NK-92 treated with Interleukin-12 subunit alpha and Interleukin-12 subunit beta, amount 100 ng/mL, for 24 hours (cell line): Measurements from ENCODE around the gene PLXNA4.

Experiments used
- DNase-seq: peaks from one replicate; lab custom pipeline; 2025; lab: John Stamatoyannopoulos, UW

Gene PLXNA4

DNA sequence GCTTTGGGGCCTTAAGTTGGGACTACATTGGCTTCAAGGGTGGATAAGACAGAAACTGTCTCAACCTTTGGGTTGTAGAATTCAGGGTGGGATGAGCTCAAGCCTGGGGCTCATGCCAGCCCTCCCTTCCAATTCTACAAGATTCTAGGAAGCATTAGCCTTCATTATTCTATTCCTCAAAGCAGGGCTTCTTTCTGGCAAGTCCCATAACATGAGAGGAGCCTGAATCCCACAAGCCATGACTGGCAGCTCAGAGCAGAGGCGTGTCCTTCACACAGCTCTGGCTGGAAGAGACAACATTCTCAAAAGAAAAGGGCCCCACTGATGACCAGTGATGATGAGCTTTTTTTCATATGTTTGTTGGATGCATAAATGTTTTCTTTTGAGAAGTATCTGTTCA, 187.6 kb downstream of the PLXNA4 start:
- DNase-seq = no peak

DNA sequence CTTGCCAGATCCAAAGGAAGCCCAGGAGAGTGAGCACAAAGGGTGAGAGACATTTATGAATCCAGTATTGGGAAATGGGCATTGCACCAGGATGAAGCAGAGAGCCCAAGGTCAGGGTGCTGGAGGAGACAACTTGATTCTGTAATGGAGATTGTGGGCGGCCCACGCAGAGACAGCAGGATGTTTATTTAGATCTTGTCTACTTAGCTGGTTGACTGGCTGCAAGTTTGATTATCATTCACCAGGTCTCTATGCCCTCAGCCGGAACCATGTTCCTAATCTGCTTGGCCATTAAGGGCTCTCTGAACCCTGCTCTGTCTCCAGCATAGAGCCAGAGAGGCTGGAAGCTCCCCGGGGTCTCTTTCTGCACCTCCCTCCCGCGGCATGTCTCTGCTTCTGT, 188.7 kb downstream of the PLXNA4 start:
- DNase-seq = no peak

DNA sequence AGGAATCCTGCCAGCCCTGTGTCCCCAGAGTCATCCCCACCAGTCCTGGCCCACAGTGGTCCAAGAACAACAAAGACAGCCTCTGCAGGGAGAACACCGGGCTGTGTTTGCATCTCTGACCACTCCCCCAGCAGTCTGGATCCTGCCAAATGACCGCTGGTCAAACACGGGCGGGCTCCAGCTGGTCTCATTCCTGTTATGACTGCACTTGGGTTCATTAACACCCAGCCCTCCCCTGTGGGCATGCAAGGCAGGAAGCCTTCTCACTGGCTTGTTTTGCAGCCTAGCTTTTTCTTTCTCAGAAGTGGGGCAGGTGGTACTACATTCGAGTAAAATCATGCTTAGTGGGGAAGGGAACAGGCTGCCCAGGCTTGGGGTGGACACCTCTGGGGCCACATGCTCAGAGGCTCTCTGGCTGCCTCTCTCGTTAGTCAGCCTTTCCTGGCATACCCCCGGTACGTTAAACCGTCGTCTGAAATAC, 190.0 kb downstream of the PLXNA4 start:
- DNase-seq = no peak

DNA sequence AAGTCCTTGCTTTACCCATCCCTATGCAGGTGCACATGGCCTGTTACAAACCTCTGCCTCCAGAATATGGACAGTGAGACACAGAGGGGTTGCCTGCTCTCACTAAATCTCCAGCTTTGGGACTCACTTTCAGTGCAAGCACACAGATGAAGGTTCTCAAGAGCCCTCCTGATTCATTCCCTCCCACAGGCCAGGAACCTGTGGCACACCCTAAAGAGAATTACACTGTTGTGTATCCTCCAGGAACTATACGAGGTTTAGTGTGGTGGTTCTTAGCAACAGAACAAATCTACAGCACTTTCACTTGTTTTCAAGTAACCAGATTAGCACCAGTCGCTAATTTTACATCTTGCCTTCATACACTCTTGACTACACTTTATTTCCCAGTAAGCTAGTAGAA, 192.3 kb downstream of the PLXNA4 start:
- DNase-seq = no peak

DNA sequence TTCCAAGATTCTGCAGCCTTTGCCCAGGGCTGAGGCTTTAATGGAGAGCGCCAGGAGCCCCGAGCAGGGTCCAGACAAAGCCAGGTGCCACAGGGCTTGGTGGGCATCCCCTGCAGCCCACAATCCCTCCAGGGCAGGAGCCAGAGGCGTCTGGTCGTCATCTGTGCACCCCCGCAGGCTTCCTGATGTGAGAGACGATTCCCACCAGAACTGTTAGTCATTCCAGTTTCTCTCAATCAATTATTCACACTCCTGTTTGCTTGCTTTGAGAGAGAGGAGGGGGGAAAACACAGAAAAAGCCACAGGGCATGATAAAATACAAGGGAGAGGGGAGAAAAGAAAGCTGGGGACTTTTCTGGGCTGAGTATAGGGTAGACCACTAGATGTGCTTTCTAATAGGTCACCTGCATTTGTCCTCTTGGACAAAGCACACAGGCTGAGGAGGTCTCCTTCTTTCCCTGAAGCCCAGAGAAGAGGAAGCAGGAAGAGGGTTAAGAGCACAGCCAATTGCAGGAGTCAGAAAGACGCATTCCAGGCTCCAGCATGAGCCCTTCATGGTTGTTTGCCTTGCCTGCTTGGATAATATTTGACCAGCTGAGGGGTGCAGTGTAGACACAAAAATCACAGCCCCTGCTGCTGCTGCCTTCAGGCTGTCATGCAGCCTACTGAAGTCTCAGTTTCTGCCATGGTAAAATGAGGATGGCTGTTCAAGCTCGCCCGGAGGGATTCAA, 194.4 kb downstream of the PLXNA4 start:
- DNase-seq = no peak

DNA sequence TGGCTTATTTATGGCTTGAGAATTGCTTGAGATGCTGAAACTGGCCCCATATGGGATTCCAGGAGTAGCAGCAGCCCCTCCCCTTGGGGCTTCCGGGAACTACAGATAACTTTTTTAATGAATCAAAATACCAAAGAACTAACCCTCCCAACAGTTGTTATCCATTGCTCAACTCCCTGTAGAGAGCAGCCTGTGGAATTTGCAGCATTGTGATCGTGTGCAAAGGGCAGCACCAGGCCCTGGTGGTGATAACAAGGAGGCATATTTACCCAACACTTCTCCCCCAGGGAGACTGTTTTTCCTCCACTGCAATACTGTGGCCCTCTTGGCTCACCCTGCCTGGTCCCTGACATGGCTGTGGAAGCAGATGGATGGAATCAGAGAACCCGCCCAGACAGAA, 196.2 kb downstream of the PLXNA4 start:
- no peak for DNase-seq

DNA sequence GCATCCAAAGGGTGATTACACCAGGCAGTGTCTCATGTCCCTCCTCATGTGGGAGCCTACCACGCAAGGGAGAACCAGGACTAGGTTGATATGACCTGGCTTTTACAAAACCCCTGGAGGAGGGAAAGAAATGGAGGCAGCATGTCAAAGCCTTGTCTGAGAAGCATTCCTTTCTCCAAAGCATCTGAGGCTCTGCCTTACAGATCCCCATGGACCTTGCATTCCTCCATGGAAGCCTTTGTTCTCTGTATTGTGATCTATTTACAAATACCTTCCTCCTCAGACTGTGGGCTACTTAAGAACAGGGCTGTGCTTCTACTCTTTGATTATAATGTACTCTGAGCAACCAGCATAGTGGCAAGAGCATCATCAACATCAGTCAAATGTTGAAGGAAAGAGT, 197.0 kb downstream of the PLXNA4 start:
- no peak for DNase-seq

DNA sequence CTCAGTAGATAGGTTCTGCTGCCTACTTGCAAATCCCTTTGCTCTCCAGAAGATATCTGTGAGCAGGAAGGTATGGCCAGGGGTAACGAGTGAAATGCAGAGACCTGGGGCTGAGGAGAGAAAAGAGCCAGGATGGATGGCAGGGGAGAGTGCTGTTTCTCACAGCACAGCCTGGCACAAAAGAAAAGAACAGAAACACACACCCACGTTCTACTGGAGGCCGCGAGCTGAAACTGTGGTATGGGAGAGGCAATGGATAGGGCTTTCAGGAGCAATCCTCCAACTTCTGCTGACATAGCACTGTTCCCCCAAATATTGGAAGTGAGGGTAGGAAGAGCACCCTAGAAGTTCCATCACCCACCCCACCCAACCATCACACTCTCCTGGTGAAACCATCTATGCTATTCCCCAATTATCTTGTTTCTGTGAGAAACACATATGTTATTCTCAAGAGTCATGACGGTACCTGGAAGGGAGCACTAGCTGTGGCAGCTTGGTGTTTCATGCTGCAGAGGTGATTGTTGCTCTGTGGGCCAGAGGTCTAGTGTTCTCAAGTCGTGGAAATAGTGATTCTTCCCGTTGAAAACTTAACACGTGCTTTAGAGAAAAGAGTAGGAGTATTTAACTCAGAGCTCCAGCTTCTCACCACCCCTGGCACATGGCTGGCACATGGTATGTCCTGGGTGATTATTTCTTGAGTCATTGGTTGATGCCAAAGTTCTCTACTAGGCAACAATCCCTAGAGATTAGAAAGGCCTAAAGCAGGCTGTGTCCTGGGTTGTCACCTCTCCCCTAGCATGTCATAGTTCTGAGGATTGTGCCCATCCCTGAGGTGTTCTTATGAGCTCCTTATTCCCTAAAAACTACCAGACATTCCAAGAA, 198.3 kb downstream of the PLXNA4 start:
- no peak for DNase-seq

DNA sequence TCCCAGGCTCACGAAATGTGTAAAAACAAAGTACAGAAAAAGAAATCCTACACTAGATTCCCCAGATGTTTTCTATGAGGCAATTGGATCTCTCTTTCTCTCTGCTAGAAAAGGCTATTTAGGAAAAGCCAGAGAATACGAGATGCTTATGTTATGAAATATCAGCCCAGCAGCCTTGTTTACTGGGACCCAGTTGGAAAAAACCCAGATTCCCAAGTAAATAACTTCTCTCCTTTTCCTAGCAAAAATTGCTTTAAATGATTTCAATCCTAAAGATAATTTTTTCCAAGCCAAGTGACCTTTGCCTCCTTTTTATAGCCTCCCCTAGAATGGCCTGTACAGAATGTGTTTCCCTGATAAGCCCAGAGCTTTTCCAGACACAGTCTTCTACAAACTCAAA, 199.3 kb downstream of the PLXNA4 start:
- no peak for DNase-seq

DNA sequence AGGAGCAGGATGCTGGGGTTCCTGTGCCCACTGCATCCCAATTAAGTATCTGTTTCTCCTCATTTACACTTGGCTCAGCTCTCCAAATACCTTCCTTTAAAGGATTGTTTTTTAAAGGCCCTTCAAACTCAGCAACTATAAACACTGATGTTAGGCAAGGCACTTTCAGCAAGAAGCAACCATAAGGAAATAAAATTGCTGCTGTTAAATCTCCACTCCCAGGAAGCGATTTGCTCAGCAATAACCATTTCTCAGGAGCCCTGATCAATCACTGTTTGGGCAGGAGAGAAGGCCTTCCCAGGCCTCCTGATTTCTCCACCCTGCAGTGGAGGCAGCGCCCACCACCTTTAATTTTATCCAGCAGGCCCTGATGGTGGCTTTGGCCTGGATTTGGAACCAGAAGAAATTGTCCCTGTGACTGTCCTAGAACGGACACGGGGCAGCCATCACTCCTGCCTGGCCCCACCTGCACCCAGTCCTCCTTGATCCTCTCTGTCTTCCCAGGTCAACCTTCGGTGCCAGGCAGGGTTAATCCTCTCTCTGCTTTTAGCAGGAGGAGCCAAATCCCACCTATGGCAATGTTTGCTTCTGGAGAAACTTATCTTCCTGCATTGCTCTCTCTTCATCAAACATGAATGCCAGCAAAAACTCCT, 199.8 kb downstream of the PLXNA4 start:
- DNase-seq = no peak

DNA sequence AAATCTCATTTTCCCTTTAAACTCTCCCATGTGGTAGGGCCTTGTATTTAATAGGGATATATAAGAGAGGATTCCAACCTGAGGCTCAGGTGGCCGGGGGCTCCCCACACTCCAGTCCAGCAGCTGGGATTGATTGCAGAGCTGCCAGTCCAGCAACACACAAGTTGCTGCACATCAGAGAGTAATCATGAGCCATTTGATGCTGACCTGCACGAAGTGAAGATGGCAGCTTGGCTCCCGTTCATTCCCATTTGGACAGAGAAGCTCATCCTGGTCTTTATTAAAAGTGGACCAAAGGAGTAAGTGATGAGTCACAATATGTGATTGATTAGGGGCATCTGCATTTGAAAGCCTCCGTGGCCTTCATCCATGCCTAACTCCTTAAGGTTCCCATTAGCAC, 202.4 kb downstream of the PLXNA4 start:
- DNase-seq = no peak

DNA sequence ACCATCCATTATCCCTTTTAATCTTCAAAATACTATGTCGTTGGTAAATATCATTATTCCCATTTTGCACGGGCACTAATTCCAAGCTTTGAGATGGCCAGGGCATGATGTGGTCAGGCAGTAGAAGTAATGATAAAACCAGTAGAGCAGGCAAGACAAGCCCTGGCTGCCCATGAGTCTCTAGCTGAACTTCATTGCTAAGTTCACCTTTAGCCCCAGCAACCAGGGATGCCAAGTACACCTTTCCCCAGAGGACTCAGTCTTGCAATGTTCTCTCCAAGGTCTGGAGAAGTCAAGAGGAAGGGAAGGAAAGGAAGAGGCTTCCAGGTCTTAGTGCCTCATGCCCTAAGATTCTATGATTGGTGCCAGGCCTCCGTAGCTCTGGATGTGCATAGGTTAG, 203.2 kb downstream of the PLXNA4 start:
- DNase-seq = no peak

DNA sequence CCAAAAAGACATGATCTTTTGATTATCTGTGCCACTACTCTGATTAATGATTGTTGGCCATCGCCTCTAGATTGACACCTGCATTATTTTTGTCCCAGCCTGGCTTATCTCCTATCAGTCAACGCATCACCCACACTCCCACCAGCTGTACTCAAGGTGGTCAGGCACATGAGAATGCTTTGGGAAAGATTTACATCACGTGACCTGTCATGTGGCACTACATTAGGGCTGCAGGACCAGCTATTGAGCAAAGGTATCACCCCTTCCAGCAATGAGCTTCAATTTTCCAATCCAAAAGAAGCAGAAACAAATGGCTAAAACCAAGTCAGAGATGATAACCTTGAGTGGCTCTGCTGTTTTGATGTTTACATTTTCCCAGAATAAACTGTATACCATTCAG, 204.3 kb downstream of the PLXNA4 start:
- DNase-seq = no peak

DNA sequence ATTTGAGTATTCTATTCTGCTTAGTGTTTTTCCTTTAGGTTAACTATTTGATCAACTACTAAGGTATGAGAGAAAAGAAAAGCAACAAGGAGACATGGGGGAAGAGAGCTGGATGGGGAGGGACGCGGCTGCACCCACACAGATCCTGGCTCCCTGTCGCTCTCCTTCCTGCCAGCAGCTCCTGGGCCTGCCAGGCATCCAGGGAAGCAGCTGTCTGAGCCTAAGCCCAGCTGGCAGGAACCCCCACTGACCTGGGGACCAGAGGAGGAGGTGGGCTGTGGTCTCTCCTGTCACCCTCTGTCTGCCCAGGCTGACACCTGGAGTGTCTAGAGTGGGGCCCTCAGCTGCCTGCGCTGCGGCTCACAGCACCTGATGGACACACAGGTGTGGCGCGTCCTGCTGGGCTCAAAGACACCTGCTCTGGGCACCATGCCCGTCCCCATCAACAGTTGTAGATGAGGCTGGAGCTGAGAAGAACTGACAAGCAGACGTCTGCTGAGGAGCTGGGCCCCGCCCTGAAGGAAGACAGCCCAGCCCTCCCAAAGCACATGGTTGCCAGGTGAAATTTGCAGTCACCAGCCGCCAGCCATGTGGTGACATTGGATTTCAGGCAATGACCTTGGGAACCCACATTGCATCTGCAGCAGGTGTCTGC, 207.9 kb downstream of the PLXNA4 start:
- no peak for DNase-seq

DNA sequence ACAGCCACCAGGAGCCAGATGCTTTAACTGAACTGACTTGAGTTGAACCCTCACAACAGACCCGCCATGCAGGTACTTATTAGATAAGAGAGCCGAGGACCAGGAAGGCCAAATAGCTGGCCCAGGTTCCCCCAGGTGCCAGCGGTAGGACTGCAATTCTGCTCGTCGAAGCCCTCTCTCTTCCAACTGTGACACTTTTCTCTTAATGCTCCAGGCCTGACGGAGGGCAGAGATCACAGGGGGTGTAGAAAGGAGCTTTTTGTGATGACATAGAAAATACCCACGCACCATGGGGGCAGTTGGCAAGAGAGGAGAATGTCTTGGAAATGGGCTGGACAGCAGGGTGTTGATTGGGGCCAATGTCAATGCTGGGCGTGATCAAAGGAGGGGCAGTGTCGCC, 208.5 kb downstream of the PLXNA4 start:
- no peak for DNase-seq

DNA sequence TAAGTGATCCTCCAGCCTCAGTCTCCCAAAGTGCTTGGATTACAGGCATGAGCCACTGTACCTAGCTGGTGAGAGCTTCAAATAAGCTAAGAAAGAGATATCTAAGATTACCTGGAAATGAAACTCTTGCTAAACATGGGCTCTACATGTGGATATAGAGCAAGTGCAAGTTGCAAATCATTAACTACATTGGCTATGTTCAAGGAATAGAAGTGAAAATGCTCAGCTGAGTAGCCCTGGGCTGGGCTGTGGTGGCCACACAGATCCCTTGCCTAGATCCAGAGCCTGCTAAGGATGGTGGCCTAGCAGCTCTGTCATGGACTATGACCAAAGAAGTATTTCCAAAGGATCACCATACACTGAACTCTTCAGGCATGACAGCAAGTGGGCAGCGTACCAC, 209.3 kb downstream of the PLXNA4 start:
- no peak for DNase-seq

DNA sequence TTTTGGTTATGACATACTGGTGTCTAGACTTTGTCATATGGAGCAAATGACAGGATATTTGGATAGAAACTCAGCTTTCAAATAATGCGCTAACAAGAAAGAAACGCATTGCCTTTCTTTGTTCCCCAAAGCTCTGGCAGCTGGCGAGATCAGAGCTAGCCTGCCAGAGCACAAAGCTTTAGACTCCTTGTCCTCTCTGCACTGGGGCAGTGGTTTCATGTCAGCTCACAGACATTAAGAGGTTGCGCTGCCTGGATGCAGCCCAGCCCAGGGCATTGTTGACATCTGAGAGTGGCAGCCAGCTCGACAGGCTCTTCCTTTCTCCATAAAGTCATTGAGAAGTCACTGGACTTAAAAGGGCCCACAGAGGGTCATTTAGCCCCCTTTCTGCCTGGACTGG, 212.0 kb downstream of the PLXNA4 start:
- no peak for DNase-seq

DNA sequence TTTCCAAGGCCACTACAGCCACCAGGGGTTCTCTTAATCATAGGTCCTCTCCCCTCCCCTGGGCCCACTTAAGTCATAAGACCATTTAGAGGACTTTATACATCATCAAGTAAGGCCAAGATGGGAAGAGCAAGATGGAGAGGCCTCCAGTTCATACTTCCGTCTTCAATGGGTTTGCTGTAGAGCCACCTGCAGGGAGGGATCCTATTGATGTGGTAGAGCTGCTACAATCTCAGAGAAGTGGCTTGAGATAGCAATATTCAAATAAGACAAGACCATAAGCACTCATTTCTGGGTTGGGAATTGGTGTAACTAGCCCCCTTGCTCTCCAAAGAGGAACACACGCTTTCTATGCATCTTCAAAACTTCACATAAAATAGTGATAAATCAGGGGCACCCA, 214.2 kb downstream of the PLXNA4 start:
- no peak for DNase-seq

DNA sequence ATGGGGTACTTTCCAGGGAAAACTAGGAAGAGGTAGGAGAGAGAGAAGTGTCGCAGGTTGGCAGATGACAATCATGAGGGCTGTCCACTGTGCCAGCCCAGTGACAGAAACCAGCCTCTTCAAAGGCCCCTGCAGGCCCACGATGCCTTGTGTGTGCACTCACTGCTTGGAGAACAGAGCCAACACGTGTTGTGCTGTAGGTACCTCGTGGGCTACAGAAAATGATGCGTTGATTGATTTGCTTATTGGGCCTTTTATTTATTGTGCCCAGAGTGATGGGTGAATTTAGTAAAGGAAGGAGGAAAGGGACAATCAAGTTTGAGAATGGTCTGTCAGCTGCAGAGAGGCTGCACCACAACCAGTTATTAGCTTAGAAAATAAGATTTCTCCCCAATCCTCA, 215.1 kb downstream of the PLXNA4 start:
- no peak for DNase-seq

DNA sequence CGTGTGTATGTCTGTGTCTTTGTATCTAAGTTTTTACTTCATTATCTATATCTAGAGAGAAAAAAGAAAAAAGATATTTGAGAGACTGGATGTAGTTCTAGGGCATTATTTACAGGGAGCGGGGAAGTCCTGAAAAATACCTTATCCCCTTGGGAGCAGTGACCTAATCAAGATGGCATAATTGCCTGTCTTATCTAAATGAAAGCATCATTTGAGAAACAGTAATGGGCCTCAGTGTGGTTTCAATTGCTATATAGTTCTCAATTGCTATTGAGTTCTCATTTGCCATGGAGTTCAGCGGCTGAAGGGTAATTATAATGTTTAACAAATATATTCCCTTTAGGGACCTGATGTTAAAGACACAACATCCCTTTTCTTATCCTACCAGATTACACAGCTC, 216.5 kb downstream of the PLXNA4 start:
- no peak for DNase-seq

DNA sequence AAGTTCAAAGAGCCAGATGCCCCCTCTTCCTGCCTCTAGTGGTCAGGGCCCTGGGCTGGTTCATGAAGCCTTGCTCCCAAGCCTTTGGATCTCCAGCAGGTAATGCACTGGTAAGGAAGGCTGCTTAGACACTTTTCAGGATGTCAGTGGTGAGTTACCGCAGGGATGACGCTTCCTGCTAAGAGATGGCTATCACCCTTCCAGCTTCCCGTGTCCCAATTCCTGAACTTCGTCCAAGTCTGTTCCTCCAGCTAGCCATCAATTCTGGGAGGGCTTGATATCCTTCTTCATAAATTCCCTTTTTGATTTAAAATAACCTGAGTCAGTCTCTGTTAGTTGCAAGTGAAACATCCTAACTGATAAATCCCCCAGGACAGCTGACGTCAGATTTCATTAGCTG, 221.2 kb downstream of the PLXNA4 start:
- no peak for DNase-seq

DNA sequence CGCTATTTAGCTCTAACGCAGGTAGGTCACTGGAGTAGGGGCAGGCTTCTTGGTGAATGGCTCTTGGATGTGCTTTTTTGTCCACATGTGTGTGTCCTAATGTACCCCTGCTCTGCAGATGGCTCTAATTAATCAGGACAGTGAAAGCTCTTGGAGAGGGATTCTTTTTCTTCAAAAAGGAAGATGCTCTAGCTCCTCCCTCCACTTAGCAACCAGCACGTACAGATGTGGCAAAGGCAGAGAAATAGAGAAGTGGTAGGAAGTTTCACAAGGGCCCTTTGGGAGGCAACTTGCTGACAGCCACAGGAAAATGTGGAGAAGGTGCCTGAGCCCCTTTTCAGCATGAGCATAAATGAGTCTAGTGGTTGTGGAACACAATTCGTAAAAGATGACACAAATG, 221.7 kb downstream of the PLXNA4 start:
- no peak for DNase-seq
